WI38 (cell line): ENCODE results near the gene TMEM14B.

Source experiments
- H3K4me3 ChIP-seq: 2 replicates; pipeline ENCODE4 v1.5.1; 2011; ENCODE audit warnings: low read depth, mild to moderate bottlenecking, control low read depth, low read length
- TF ChIP-seq, protein P1 (sequence below): IDR thresholded peaks from 2 replicates; pipeline ENCODE4 v1.5.1; 2012; ENCODE audit warnings: low read depth, mild to moderate bottlenecking, control low read depth, low read length

The TMEM14B gene

DNA sequence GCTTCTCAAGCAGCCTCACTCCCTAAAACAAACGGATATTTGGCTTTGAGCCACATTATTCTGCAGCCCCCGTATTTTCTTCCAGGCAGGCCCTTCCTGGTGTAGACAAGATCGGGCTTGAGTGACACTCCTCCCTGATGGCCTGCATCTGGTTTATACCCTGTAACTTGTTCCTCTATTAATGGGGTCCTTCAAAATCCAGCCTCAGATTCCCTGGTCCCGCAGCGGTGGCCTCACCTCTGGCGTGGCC is 25.1 kb upstream of the TMEM14B start:
- H3K4me3 ChIP-seq = peak overlapping the region; percentile 82
- TF ChIP-seq, protein P1, sequence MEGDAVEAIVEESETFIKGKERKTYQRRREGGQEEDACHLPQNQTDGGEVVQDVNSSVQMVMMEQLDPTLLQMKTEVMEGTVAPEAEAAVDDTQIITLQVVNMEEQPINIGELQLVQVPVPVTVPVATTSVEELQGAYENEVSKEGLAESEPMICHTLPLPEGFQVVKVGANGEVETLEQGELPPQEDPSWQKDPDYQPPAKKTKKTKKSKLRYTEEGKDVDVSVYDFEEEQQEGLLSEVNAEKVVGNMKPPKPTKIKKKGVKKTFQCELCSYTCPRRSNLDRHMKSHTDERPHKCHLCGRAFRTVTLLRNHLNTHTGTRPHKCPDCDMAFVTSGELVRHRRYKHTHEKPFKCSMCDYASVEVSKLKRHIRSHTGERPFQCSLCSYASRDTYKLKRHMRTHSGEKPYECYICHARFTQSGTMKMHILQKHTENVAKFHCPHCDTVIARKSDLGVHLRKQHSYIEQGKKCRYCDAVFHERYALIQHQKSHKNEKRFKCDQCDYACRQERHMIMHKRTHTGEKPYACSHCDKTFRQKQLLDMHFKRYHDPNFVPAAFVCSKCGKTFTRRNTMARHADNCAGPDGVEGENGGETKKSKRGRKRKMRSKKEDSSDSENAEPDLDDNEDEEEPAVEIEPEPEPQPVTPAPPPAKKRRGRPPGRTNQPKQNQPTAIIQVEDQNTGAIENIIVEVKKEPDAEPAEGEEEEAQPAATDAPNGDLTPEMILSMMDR = no peak

DNA sequence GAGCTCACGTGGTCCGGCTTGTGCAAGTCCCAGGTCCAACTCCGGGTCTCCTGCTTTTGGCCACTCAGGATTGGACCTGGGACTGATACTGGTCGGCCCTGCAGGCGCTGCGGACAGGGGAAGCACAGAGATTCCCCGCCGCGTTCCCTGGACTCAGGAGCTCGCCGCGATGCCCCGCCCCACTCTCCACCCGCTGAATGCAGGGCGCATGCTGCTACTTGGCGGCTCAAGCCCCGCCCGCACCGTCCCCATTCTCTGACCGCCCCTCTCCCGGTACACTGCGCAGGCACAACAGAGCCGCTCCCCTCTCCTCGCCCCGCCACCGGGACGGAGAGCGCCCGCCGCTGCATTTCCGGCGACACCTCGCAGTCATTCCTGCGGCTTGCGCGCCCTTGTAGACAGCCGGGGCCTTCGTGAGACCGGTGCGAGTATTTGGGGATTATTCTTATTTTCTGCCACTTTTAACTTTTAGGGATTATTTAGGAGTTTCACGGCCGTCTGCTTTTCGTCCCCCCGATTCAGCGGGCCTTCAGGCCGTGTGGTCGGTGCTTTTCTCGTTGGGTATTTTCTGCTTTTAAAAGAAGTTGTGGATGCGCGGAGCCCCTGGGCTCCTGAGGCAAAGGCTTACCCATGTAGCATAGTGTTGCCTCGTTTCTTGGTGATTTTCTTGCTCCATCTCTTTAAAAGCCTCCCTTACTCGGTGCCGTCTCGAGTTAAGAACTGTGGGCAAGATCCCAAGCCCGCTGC is 24.6 kb upstream of the TMEM14B start, which contains the start of gene TMEM14C:
Gene TMEM14C (plus strand): TSS at position 251 of the 747 bp plus-strand sequence. CDS start 1,544 bp downstream, outside the sequence.
- TF ChIP-seq, protein P1 = no peak
- peak within 1 kb of the TSS; percentile 82 for H3K4me3 ChIP-seq

DNA sequence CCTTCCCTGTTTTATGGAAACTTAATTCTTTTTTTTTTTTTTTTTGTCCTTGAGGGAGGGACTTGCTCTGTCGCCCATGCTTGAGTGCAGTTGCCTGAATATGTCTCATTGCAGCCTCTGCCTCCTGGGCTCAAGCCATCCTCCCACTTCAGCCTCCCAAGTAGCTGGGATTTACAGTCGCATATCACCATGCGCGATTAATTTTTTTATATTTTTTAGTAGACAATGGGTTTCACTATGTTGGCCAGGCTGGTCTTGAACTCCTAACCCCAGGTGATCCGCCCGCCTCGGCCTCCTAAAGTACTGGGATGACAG is 24.1 kb upstream of the TMEM14B start:
- TF ChIP-seq, protein P1 = no peak
- H3K4me3 ChIP-seq = peak overlapping the region; percentile 82

GRCh38 chr6:10725044-10725443 is 22.6 kb upstream of the TMEM14B start:
- no peak overlapping the region for H3K4me3 ChIP-seq
- TF ChIP-seq, protein P1 = no peak

- TF ChIP-seq, protein P1 = no peak
- H3K4me3 ChIP-seq = no peak overlapping the region
These were observed 21.9 kb upstream of the TMEM14B start for GRCh38 chr6:10725716-10726115.

GRCh38 chr6:10730254-10730653 is 17.4 kb upstream of the TMEM14B start:
- TF ChIP-seq, protein P1 = no peak
- H3K4me3 ChIP-seq = no peak overlapping the region

GRCh38 chr6:10733151-10733715 is 14.4 kb upstream of the TMEM14B start:
- H3K4me3 ChIP-seq = no peak overlapping the region
- TF ChIP-seq, protein P1 = no peak
